GM12892 (cell line): ENCODE results near the gene ATP6V1G1.

Source experiments
- POLR2A ChIP-seq: IDR thresholded peaks from 2 replicates; pipeline ENCODE4 v1.6.1; 2011; ENCODE audit warnings: low read depth, low read length, control low read depth
- POLR2AphosphoS5 ChIP-seq: IDR thresholded peaks from 2 replicates; pipeline ENCODE4 v1.6.1; 2011; ENCODE audit warnings: low read depth, low read length, control low read depth

GRCh38 chr9:114538241-114538640 is 49.3 kb upstream of the ATP6V1G1 start:
- no peak for TF ChIP-seq POLR2AphosphoS5
- no peak for TF ChIP-seq POLR2A
